ENCODE data around the gene DNM1L. TPM values are rescaled to one million over a fixed set of nuclear protein-coding genes. Genes with fewer than 3 reads are reported as not detected.
"Not testable (repeated sequence)": the region's sequence is repeated elsewhere in the genome, so short reads cannot be mapped to it uniquely, and the experiment has no call there.

DNM1L gene
- total RNA-seq, 2 experiments from 2014 or later = 67.1 to 68.5 TPM

- intact Hi-C loops (cut with DNase I, micrococcal nuclease) = no loop called here
- peaks cover 25% of the 10 kb centered on the region for H3K36me3 Mint-ChIP-seq (ENCODE audit: low read depth)
- H3K4me3 Mint-ChIP-seq = no peak overlapping the region
- peaks cover 4% of the 10 kb centered on the region for H3K4me1 Mint-ChIP-seq
- ATAC-seq = no peak
- H3K27me3 Mint-ChIP-seq = no peaks in the 10 kb centered on the region
- H3K9me3 Mint-ChIP-seq (ENCODE audit: low read depth) = no peaks in the 10 kb centered on the region
- CTCF ChIA-PET = interaction anchor here (0.7 kb wide), 1 partner anchor 158 kb away, joined by 4 read pairs; no protein-coding TSS in a partner anchor
- no peak for DNase-seq
- H3K27ac Mint-ChIP-seq = no peak overlapping the region
- POLR2A ChIA-PET = no interaction called here
These were observed 19.2 kb downstream of the DNM1L start for GRCh38 chr12:32698285-32698684.

- H3K9me3 Mint-ChIP-seq (ENCODE audit: low read depth); H3K4me1 Mint-ChIP-seq; H3K4me3 Mint-ChIP-seq; ATAC-seq; intact Hi-C loops (cut with DNase I, micrococcal nuclease); H3K27ac Mint-ChIP-seq; DNase-seq; H3K27me3 Mint-ChIP-seq; POLR2A ChIA-PET: not testable (repeated sequence)
- CTCF ChIA-PET = interaction anchor here (1.1 kb wide), 1 partner anchor 167 kb away, joined by 3 read pairs; no protein-coding TSS in a partner anchor
- peaks cover 24% of the 10 kb centered on the region for H3K36me3 Mint-ChIP-seq (ENCODE audit: low read depth)
These were observed 20.3 kb downstream of the DNM1L start for GRCh38 chr12:32699437-32699836.

DNA sequence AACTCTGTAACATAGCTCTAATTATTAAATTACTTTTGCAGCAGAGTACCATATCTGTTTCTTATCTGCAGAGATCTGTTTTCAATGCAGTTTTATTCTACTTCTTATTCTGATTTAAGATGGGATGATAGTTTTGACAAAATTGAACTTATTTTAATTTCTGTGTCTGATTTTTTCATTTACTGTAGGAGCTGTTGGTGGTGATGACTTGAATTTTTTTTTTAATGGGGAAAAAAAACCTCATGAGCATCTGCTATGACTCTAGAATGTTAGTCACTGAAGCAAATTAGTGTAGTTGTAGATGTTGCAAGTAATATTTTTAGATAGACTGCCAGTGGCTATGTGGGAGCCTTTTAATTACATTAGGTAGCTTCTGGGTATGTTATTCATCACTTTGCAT lies 23.4 kb downstream of the DNM1L start:
- CTCF ChIA-PET = interaction anchor here (0.8 to 1.3 kb wide), 3 partner anchors 19 to 858 kb away, joined by 3 to 4 read pairs (median 4); partner anchors contain the start of gene YARS2

DNA sequence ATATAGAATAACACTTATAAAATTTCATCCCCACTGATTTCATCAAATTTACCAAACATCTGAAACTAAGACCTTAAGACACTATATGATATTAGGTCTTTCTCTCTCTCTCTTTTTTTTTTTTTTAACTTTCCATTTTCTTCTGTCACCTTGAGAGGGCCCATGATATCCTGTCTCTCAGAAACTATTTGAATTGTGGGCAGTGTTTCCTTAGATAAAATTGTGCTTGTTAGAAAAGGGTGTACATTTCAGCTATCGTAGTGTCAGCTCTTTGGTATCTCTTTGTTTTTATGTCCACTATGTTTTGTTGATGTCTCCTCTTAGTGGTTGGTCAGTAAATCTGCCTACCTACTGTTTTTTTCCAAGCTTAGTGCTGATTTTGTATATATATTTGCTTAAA lies 23.8 kb downstream of the DNM1L start:
- ChIA-PET CTCF (interaction anchor here (0.8 to 1.3 kb wide), 3 partner anchors 19 to 859 kb away, joined by 3 to 4 read pairs (median 4); partner anchors contain the start of gene YARS2), POLR2A (interaction anchor here (0.7 kb wide), 1 partner anchor 493 kb away, joined by 4 read pairs; no protein-coding TSS in a partner anchor)
- intact Hi-C loops (cut with DNase I, micrococcal nuclease) = no loop called here
- DNase-seq (no peak), ATAC-seq (no peak)
- Mint-ChIP-seq H3K9me3 (ENCODE audit: low read depth) (no peaks in the 10 kb centered on the region), H3K4me1 (peaks cover 8% of the 10 kb centered on the region), H3K27me3 (no peaks in the 10 kb centered on the region), H3K27ac (no peak overlapping the region), H3K36me3 (ENCODE audit: low read depth) (peaks cover 15% of the 10 kb centered on the region), H3K4me3 (no peak overlapping the region)

More for the DNA sequence above, 23.4 kb downstream of the DNM1L start:
- H3K36me3 Mint-ChIP-seq (ENCODE audit: low read depth) = peaks cover 13% of the 10 kb centered on the region
- intact Hi-C loops (cut with DNase I, micrococcal nuclease) = no loop called here
- POLR2A ChIA-PET = interaction anchor here (0.7 kb wide), 1 partner anchor 493 kb away, joined by 4 read pairs; no protein-coding TSS in a partner anchor
- H3K27ac Mint-ChIP-seq = no peak overlapping the region
- ATAC-seq (no peak), DNase-seq (no peak)
- H3K9me3 Mint-ChIP-seq (ENCODE audit: low read depth) = no peaks in the 10 kb centered on the region
- peaks cover 9% of the 10 kb centered on the region for H3K4me1 Mint-ChIP-seq
- no peaks in the 10 kb centered on the region for H3K27me3 Mint-ChIP-seq
- no peak overlapping the region for H3K4me3 Mint-ChIP-seq

DNA sequence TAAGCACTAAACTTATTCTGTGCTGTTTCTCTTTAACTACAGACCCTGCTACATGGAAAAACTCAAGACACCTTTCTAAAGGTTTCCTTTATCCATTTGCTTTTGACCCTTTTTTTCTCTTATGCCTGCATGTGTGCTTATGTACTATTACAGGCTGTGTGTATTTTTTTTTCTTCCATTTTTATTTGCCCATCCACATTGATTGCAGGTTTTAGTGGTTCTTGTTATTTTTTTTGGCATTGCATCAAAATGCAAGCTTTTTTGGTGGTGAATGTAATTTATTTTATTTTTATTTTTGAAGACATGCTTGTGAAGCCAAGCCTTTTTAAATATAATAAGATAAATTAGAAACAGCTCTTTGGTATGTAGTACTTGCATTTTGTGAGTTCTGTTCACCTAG lies 26.7 kb downstream of the DNM1L start:
- Mint-ChIP-seq H3K27ac (no peak overlapping the region), H3K9me3 (ENCODE audit: low read depth) (no peaks in the 10 kb centered on the region), H3K36me3 (ENCODE audit: low read depth) (peaks cover 20% of the 10 kb centered on the region), H3K27me3 (no peaks in the 10 kb centered on the region), H3K4me3 (no peak overlapping the region), H3K4me1 (peaks cover 8% of the 10 kb centered on the region)
- ATAC-seq (no peak), DNase-seq (no peak)
- ChIA-PET POLR2A (no interaction called here), CTCF (interaction anchor here (1.2 kb wide), 1 partner anchor 17 kb away, joined by 3 read pairs; no protein-coding TSS in a partner anchor)
- intact Hi-C loops (cut with DNase I, micrococcal nuclease) = no loop called here

- no peak overlapping the region for H3K4me3 Mint-ChIP-seq
- DNase-seq (no peak), ATAC-seq (peak; percentile 44)
These were observed 27.4 kb downstream of the DNM1L start for GRCh38 chr12:32706335-32707024.

DNA sequence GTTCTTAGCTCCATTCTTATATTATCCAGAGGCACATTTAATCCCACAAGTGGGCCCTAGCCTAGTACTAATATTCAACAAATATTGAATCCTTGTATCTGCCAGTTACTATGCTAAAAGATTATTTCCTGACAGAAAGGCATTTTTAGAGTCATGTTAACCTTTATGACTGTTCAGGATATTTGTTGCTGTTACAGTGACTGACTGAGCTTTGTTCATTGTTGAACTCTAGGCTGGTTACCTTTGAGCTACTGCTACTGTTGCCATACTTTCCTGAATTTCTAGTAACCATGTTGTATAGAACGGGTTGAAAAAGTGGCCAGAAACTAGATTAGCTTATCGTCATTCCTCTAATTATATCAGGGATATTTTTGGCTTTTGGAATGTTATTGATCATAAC lies 29.8 kb downstream of the DNM1L start:
- DNase-seq (no peak), ATAC-seq (no peak)
- intact Hi-C loops (cut with DNase I, micrococcal nuclease) = no loop called here
- Mint-ChIP-seq H3K27ac (no peak overlapping the region), H3K4me1 (peaks cover 8% of the 10 kb centered on the region), H3K27me3 (no peaks in the 10 kb centered on the region), H3K9me3 (ENCODE audit: low read depth) (no peaks in the 10 kb centered on the region), H3K4me3 (no peak overlapping the region), H3K36me3 (ENCODE audit: low read depth) (peaks cover 18% of the 10 kb centered on the region)
- ChIA-PET POLR2A (interaction anchor here (0.6 kb wide), 1 partner anchor 137 kb away, joined by 4 read pairs; no protein-coding TSS in a partner anchor), CTCF (interaction anchor here (1.0 to 1.1 kb wide), 2 partner anchors 33 to 343 kb away, joined by 3 to 4 read pairs; no protein-coding TSS in a partner anchor)

More at GRCh38 chr12:32706335-32707024, 27.4 kb downstream of the DNM1L start:
- Mint-ChIP-seq H3K36me3 (ENCODE audit: low read depth) (peaks cover 22% of the 10 kb centered on the region), H3K27ac (peak overlapping the region; percentile 58), H3K9me3 (ENCODE audit: low read depth) (no peaks in the 10 kb centered on the region), H3K4me1 (peaks cover 8% of the 10 kb centered on the region), H3K27me3 (no peaks in the 10 kb centered on the region)
- POLR2A ChIA-PET = no interaction called here
- CTCF ChIA-PET = interaction anchor here (0.9 to 1.2 kb wide), 2 partner anchors 16 to 318 kb away, joined by 3 read pairs; no protein-coding TSS in a partner anchor
- intact Hi-C loops (cut with DNase I, micrococcal nuclease) = no loop called here

- no peaks in the 10 kb centered on the region for H3K9me3 Mint-ChIP-seq (ENCODE audit: low read depth)
- intact Hi-C loops (cut with DNase I, micrococcal nuclease) = no loop called here
- DNase-seq = no peak
- H3K27me3 Mint-ChIP-seq = no peaks in the 10 kb centered on the region
- H3K4me3 Mint-ChIP-seq = no peak overlapping the region
- ChIA-PET POLR2A (no interaction called here), CTCF (no interaction called here)
- no peak overlapping the region for H3K27ac Mint-ChIP-seq
- H3K36me3 Mint-ChIP-seq (ENCODE audit: low read depth) = peaks cover 22% of the 10 kb centered on the region
- no peaks in the 10 kb centered on the region for H3K4me1 Mint-ChIP-seq
- ATAC-seq = no peak
These were observed 35.7 kb downstream of the DNM1L start for GRCh38 chr12:32714772-32715171.

DNA sequence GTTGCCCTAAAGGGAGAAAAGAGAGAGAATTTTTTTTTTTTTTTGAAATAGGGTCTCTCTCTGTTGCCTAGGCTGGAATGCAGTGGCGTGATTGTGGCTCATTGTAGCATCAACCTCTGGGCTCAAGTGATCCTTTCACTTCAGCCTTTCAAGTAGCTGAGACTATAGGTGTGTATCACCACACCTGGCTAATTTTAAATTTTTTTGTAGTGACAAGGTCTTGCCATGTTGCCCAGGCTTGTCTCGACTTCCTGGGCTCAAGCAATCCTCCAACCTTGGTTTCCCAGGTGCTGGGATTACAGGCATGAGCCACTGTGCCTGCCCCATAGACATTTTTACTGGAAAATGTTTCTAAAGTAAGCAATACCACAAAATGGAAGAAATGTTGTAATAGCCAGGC lies 39.8 kb downstream of the DNM1L start:
- ChIA-PET POLR2A (interaction anchor here (0.7 kb wide), 1 partner anchor 19 kb away, joined by 4 read pairs; no protein-coding TSS in a partner anchor), CTCF (no interaction called here)
- no peak overlapping the region for H3K27ac Mint-ChIP-seq
- H3K27me3 Mint-ChIP-seq = no peaks in the 10 kb centered on the region
- H3K4me1 Mint-ChIP-seq = no peaks in the 10 kb centered on the region
- peaks cover 29% of the 10 kb centered on the region for H3K36me3 Mint-ChIP-seq (ENCODE audit: low read depth)
- no peaks in the 10 kb centered on the region for H3K9me3 Mint-ChIP-seq (ENCODE audit: low read depth)
- no peak overlapping the region for H3K4me3 Mint-ChIP-seq
- intact Hi-C loops (cut with DNase I, micrococcal nuclease) = no loop called here
- no peak for ATAC-seq
- no peak for DNase-seq

- POLR2A ChIA-PET; DNase-seq; ATAC-seq; H3K9me3 Mint-ChIP-seq (ENCODE audit: low read depth); H3K4me3 Mint-ChIP-seq; H3K27ac Mint-ChIP-seq; H3K27me3 Mint-ChIP-seq; H3K4me1 Mint-ChIP-seq; intact Hi-C loops (cut with DNase I, micrococcal nuclease): not testable (repeated sequence)
- CTCF ChIA-PET = interaction anchor here (2.0 kb wide), 1 partner anchor 30 kb away, joined by 4 read pairs; the partner anchor contains the start of gene YARS2
- H3K36me3 Mint-ChIP-seq (ENCODE audit: low read depth) = peaks cover 39% of the 10 kb centered on the region
These were observed 46.2 kb downstream of the DNM1L start for GRCh38 chr12:32725308-32725707.

DNA sequence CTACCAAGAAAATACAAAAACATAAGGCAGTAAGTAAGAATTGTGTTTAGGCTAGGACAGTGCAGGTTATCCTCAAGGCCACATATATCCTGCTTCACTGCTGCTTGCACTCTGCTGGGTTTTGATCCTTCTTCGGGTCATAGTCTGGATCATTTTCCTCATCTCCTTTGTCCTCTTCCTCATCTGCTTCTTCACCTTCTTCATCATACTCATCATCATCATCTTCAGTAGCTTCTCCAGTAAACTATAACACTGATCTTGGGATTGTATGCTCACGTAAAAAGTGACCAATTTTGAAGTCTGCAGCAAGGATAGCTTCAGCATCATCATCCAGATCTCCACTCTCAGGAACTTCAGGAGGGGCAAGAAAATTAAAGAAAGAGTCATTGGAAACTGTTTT lies 47.2 kb downstream of the DNM1L start:
- intact Hi-C loops (cut with DNase I, micrococcal nuclease) = no loop called here
- ChIA-PET CTCF (interaction anchor here (2.0 kb wide), 1 partner anchor 29 kb away, joined by 4 read pairs; the partner anchor contains the start of gene YARS2), POLR2A (no interaction called here)
- Mint-ChIP-seq H3K4me1 (no peaks in the 10 kb centered on the region), H3K36me3 (ENCODE audit: low read depth) (peaks cover 35% of the 10 kb centered on the region), H3K4me3 (no peak overlapping the region), H3K9me3 (ENCODE audit: low read depth) (no peaks in the 10 kb centered on the region), H3K27me3 (no peaks in the 10 kb centered on the region), H3K27ac (no peak overlapping the region)
- DNase-seq (no peak), ATAC-seq (no peak)

DNA sequence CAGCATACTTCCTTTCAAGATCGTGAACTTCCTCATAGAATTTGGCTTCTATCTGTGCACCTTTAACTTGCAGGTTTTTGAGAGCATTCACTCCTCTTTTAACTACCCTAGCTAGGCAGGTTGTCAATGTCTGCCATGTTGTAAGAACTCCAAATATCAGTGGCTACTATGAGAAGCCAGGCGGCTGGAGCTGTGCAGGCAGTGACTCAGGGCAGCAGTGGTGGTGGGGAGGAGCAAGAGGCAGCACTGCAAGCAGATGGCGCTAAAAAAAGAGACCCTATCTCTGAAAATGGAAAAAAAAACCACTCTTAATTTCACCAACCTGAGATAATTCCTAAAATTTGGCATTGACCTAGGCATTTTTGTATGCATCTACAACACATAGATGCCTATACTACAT lies 48.1 kb downstream of the DNM1L start:
- Mint-ChIP-seq H3K27ac (no peak overlapping the region), H3K36me3 (ENCODE audit: low read depth) (peaks cover 32% of the 10 kb centered on the region), H3K4me3 (no peak overlapping the region), H3K27me3 (no peaks in the 10 kb centered on the region), H3K4me1 (no peaks in the 10 kb centered on the region), H3K9me3 (ENCODE audit: low read depth) (no peaks in the 10 kb centered on the region)
- intact Hi-C loops (cut with DNase I, micrococcal nuclease) = no loop called here
- DNase-seq (no peak), ATAC-seq (no peak)
- ChIA-PET CTCF (no interaction called here), POLR2A (no interaction called here)
